Kidney (tissue), 14 donors: ENCODE data around the gene GLIS1. TPM values are rescaled to one million over a fixed set of nuclear protein-coding genes. Genes with fewer than 3 reads are reported as not detected.

Experiments
- DNase-seq, 5 donors: peaks; one replicate each; pipeline ENCODE4 v3.0.0-alpha.2; 2013 to 2020
- FAIRE-seq: peaks from 2 replicates; lab custom pipeline; 2012; peaks lifted over from hg19 to GRCh38; lab: Jason Lieb, UNC
- H3K27ac ChIP-seq, 2 donors: one replicate each; pipeline ENCODE4 v1.7.0; 2013; ENCODE audit warnings: low read depth in 2 of 2, low read length in 2 of 2, inconsistent platforms in 1 of 2
- H3K27me3 ChIP-seq: one replicate; pipeline ENCODE4 v1.7.1; 2013; ENCODE audit warnings: low read length, inconsistent platforms; ENCODE audit not compliant: control insufficient read depth, insufficient read depth
- H3K36me3 ChIP-seq, 3 donors: one replicate each; pipeline versions ENCODE4 v1.7.0 to v1.7.1; 2013; ENCODE audit warnings: low read length in 3 of 3, control low read depth in 1 of 3, inconsistent platforms in 1 of 3; ENCODE audit not compliant: insufficient read depth in 3 of 3, control insufficient read depth in 2 of 3
- H3K4me1 ChIP-seq, 3 donors: one replicate each; pipeline versions ENCODE4 v1.7.0 to v1.7.1; 2013; ENCODE audit warnings: low read length in 3 of 3, inconsistent platforms in 1 of 3, low read depth in 1 of 3; ENCODE audit not compliant: control insufficient read depth in 2 of 3, insufficient read depth in 2 of 3
- H3K4me3 ChIP-seq, 3 donors: one replicate each; pipeline versions ENCODE4 v1.7.0 to v1.8.1; 2013; ENCODE audit warnings: low read length in 3 of 3, control low read depth in 1 of 3, inconsistent platforms in 1 of 3
- H3K9ac ChIP-seq, 3 donors: one replicate each; pipeline versions ENCODE4 v1.7.0 to v1.7.1; 2013; ENCODE audit warnings: low read length in 3 of 3, control low read depth in 1 of 3, inconsistent platforms in 1 of 3
- H3K9me3 ChIP-seq, 3 donors: one replicate each; pipeline versions ENCODE4 v1.7.0 to v1.7.1; 2013; ENCODE audit warnings: low read length in 3 of 3, control low read depth in 1 of 3, inconsistent platforms in 1 of 3; ENCODE audit not compliant: control insufficient read depth in 2 of 3, insufficient read depth in 1 of 3
- CTCF ChIP-seq: IDR thresholded peaks from 3 replicates; pipeline ENCODE4 v1.5.1; 2012; ENCODE audit warnings: mild to moderate bottlenecking, moderate library complexity, borderline replicate concordance; ENCODE audit not compliant: insufficient read depth; ENCODE audit errors: extremely low read depth
- intact Hi-C: fragments of 100-400 bp; cut with DNase I; formaldehyde crosslinking; loops from one replicate; pipeline ENCODE4 v1.11.1; 2022
- polyA plus RNA-seq: library from polyadenylated mRNA; stranded (reverse); fragments of 350-450 nt; fragmentation: Illumina TruSeq; extraction: RNeasy Lipid Tissue Mini Kit (QIAGEN cat#74804); gene quantifications from one replicate; pipeline ENCODE4 v1.2.3, GENCODE V29; 2014; ENCODE audit warnings: low read depth, low replicate concordance; ENCODE audit not compliant: insufficient read depth
- total RNA-seq: library from RNA; stranded (reverse); fragmentation: NEBNext Ultra II Directional; extraction: Animal tissue kit (Norgen Biotek cat#: 25700); gene quantifications from one replicate; pipeline ENCODE4 v1.2.1, GENCODE V29; 2021
- donor health status: control.
- donor health status: control.
- donor health status: control.
- donor health status: control.
- donor health status: control.
- donor health status: DM: yes; HTN: yes; CAD: no.
- donor health status: Normal renal cell carcinoma (clear cell type).

Gene GLIS1
- total and polyA plus RNA-seq, 2 donors from 2014 or later: 3.3 to 3.7 TPM

- Histone ChIP-seq H3K27me3 (no peaks in the 10 kb centered on the region), H3K9me3 (no peaks in the 10 kb centered on the region), H3K36me3 (no peaks in the 10 kb centered on the region), H3K9ac (no peak overlapping the region), H3K4me1 (peaks cover 0 to 4% (median 0%) of the 10 kb centered on the region in 3 donors), H3K4me3 (no peak overlapping the region), H3K27ac (no peak overlapping the region)
- FAIRE-seq (no peak), DNase-seq (no peak)
- intact Hi-C loops: no loop called here
- TF ChIP-seq CTCF: no peak
Measured at GRCh38 chr1:53646732-53647131, 92.2 kb downstream of the GLIS1 start.

- DNase-seq (peak in 1 of 5 donors; percentile 10), FAIRE-seq (no peak)
- Histone ChIP-seq H3K27ac (no peak overlapping the region), H3K4me1 (peaks cover 0 to 4% (median 0%) of the 10 kb centered on the region in 3 donors), H3K9me3 (no peaks in the 10 kb centered on the region), H3K9ac (no peak overlapping the region), H3K4me3 (no peak overlapping the region), H3K36me3 (no peaks in the 10 kb centered on the region), H3K27me3 (no peaks in the 10 kb centered on the region)
- intact Hi-C loops: no loop called here
- TF ChIP-seq CTCF: no peak
Measured at GRCh38 chr1:53645690-53646078, 93.3 kb downstream of the GLIS1 start.

- intact Hi-C loops: no loop called here
- H3K27me3 ChIP-seq: no peaks in the 10 kb centered on the region
- DNase-seq (peak in 2 of 5 donors; percentile 23 to 25), FAIRE-seq (no peak)
- peaks cover 0 to 4% (median 0%) of the 10 kb centered on the region in 3 donors for H3K4me1 ChIP-seq
- no peaks in the 10 kb centered on the region for H3K36me3 ChIP-seq
- no peak overlapping the region for H3K9ac ChIP-seq
- TF ChIP-seq CTCF: no peak
- H3K9me3 ChIP-seq: no peaks in the 10 kb centered on the region
- no peak overlapping the region for H3K4me3 ChIP-seq
- H3K27ac ChIP-seq: no peak overlapping the region
Measured at GRCh38 chr1:53644909-53645689, 93.9 kb downstream of the GLIS1 start.

GRCh38 chr1:53644496-53644895, 94.5 kb downstream of the GLIS1 start:
- intact Hi-C loops: no loop called here
- no peak overlapping the region for H3K4me3 ChIP-seq
- peaks cover 0 to 4% (median 0%) of the 10 kb centered on the region in 3 donors for H3K4me1 ChIP-seq
- DNase-seq: peak in 2 of 5 donors; percentile 26 to 34
- no peak for FAIRE-seq
- no peaks in the 10 kb centered on the region for H3K36me3 ChIP-seq
- H3K9ac ChIP-seq: no peak overlapping the region
- H3K9me3 ChIP-seq: no peaks in the 10 kb centered on the region
- no peak overlapping the region for H3K27ac ChIP-seq
- no peak for TF ChIP-seq CTCF
- no peaks in the 10 kb centered on the region for H3K27me3 ChIP-seq
